22Rv1 (cell line): ENCODE measurements around the gene PCSK7.

Experiments used
- ZFX ChIP-seq: fragments of 450-650 bp; IDR thresholded peaks from 2 replicates; pipeline ENCODE4 v1.6.1; 2017; ENCODE audit warnings: antibody characterized with exemption, borderline replicate concordance
- TF ChIP-seq, protein P1 (sequence below): fragments of 450-650 bp; IDR thresholded peaks from 2 replicates; pipeline ENCODE4 v1.5.1; 2017; ENCODE audit warnings: mild to moderate bottlenecking

DNA sequence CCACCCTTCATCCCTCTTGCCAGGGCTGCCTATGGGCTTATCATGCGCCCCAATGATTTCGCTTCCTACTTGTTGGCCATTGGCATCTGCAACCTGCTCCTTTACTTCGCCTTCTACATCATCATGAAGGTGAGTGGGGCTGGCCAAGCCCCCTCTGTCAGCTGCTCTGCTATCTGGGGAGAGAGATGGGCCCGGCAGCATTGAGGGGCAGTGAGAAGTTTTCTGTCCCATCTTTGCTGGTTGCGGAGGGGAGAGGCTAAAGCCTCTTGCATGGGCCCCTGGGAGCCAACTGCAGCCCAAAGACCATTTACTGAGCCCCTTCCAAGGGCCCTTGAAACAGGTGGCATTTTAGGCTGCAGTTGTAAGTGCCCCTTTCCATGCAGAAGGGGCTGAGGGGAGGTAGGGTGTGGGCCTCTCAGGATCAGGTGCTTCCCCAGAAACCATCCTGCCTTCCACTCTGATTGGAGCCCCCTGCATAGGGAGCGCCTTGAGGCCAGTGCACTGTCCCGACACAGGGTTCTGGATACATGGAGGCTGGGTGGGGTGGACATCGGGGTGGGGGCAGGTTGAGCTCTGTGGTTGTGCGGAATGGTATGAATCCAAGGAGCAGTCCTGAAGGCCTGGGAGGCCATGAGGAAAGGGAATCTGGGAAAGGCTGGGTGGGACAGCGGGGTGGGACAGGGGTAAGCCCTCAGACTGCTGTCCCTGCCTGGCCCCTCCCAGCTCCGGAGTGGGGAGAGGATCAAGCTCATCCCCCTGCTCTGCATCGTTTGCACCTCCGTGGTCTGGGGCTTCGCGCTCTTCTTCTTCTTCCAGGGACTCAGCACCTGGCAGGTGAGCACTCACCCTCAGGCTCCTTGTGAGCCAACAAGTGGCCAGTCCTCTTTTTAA, 38.5 kb downstream of the PCSK7 start:
- TF ChIP-seq, protein P1, sequence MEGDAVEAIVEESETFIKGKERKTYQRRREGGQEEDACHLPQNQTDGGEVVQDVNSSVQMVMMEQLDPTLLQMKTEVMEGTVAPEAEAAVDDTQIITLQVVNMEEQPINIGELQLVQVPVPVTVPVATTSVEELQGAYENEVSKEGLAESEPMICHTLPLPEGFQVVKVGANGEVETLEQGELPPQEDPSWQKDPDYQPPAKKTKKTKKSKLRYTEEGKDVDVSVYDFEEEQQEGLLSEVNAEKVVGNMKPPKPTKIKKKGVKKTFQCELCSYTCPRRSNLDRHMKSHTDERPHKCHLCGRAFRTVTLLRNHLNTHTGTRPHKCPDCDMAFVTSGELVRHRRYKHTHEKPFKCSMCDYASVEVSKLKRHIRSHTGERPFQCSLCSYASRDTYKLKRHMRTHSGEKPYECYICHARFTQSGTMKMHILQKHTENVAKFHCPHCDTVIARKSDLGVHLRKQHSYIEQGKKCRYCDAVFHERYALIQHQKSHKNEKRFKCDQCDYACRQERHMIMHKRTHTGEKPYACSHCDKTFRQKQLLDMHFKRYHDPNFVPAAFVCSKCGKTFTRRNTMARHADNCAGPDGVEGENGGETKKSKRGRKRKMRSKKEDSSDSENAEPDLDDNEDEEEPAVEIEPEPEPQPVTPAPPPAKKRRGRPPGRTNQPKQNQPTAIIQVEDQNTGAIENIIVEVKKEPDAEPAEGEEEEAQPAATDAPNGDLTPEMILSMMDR, result no peak
- no peak for TF ChIP-seq ZFX
